RPMI7951 (cell line): Measurements from ENCODE around the gene SMOC1. TPM values are rescaled to one million over a fixed set of nuclear protein-coding genes. Genes with fewer than 3 reads are reported as not detected.

Source experiments
- DNase-seq: peaks from one replicate; pipeline ENCODE4 v3.0.0-alpha.2; 2012; ENCODE audit warnings: low read depth
- total RNA-seq: library from RNA; depleted of rRNA; stranded (reverse); fragments of >200 nt; shearing (Covaris generic); gene quantifications from 2 replicates; pipeline ENCODE4 v1.2.3, GENCODE V29; 2014

Gene SMOC1
- total RNA-seq, 1 experiment from 2014 or later = not detected

DNA sequence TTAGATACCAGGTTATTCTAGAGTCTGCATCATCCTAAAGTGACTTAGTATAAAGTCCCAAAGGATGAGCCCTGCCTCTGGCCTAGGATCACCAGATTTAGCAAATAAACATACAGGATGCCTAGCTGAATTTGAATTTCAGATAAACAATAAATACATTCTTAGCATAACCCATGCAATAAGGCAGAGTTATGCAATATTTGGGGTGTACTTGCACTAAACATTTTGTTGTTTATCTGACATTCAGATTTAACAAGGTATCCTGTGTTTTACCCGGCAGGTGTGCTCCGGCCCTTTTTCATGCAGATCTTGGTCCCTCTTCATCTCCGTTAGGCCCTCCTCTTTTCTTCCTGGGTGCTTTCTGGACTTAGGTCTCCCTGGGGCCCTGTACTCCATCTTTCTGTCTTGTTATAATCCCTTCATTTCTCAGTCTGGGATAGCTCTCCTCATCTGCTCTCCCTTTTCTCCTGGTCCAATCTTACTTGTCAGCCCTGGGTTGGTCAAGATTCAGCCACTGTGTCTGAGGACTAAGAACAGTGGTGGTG lies 18.1 kb upstream of the SMOC1 start:
- DNase-seq = no peak

DNA sequence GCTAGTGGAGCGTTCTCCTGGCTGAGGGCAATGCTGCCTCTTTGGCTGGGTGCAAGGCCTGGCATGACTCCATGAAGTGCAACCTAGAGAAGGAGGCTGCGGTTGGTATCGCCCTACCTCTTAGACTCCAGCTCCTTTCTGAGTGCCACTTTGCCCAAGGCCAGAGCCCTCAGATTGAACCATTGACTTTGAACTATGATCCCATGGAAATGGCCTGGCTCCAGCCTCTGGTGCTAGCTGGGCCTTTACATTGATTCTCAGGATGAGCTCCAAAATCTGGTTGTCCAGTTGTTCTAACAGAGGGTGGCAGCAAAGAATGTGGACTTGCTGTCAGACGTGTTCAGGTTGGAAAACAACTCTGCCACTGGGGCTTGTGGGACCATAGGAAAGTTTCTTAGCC lies 16.1 kb upstream of the SMOC1 start:
- DNase-seq = no peak

DNA sequence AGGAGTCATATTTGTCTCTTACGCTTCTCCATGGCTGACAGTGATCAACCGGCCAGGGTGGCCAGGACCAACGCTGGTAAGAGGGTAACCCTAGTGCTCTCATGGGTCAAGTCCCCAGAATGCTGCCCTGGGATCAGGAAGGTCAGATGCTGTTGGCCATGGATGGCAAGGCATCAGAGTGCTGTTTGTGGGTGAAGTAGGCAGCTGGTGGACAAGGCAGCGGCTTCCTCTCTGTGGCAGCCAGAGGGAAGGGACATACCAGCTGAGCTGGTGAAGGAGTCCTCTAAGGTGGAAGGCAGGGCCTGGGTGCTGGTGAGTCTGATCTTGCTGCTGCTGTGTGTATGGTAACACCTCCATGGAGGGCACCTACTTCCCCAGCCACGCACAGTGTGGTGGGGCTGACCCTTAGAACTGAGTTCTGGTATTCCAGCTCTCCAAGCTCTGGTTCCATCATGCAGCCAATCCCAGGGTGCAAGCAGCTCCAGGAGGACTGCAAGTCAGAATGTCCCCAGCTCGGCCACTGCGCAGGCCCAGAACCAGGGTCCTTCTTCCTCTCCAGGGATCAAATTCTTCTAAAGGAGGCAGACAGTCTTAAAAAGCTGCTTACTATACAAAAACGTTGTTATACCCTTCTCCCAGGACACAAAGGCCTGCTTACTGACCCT lies 13.4 kb upstream of the SMOC1 start:
- DNase-seq = no peak

DNA sequence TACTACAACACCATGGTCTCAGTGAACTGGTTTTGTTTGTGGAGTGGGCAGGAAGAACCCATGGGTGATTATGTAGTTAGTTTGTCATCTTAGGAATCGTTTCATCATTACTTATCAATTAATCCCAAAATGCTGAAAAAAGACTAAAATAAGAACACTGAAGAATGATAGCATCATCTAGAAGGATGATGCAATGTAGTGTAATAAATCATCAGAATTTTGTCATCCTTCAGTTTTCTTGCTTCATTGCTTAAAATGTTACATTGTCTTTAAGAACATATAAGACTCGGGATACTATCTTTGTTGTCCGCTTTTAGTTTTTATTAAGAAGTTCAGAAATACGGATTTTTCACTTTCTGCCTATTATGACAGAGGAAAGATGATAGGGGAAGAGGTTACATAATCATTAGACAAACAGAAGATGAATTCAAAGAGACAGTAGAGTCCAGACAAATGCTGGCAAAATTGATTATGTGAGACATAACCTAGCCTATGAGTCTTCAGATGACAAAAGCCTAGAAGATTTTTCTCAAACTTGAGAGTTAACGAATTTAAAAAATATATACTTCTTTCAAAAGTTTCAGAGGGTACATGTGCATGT lies 10.8 kb upstream of the SMOC1 start:
- no peak for DNase-seq

DNA sequence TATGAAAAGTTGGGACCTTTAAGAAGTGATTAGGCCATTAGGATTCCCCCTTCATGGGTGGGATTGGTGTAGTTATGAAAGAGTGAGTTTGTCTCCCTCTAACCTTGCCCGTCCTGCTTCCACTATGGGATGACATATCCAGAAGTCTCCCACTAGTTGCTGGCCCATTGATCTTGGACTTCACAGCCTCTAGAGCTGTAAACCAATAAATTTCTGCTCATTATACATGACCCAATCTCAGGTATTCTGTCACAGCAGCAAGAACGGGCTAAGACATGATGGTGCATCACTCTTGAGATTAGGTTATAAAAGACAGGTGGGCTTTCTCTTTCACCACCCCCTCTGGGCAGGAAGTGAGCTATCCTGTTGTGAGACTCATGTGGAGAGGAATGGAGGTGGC lies 8.6 kb upstream of the SMOC1 start:
- DNase-seq = no peak

DNA sequence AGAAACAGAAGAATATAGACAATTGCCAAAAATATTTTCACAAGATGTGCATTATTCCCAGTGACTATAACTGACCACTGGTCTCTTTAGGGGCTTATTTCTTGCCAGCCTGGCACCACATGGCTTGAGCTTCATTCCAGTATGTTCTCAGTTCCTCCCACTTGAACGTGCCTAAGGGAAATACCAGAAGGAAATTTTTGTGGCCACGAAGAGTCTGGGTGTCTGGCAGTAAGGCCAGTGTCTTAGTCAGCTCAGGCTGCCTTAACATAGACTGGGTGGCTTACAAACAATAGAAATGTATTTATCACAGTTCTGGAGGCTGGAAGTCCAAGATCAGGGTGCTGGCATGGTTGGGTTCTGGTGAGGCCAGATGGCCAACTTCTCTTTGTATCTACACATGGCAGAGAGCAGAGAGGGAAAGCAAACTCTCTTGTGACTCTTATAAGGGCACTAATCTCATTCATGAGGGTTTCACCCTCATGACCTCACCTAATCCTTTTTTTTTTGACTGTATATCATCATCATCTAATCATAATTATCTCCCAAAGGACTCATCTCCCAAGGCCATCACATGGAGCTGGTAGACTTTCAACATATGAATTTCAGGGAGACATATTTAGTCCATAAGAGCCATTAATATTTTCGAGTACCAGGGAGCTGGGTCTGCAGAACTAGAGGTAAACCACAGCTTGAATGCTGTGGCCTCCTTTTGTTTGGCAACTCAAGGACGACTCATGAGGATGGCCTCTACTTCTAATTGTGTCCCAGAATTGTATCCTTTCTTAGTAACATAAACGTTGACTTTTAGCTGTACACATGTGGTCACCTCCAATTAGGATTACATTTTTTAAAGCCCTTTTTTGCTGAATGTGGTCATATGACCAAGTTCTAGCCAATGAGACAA lies 5.1 kb upstream of the SMOC1 start:
- DNase-seq = peak; percentile 38

DNA sequence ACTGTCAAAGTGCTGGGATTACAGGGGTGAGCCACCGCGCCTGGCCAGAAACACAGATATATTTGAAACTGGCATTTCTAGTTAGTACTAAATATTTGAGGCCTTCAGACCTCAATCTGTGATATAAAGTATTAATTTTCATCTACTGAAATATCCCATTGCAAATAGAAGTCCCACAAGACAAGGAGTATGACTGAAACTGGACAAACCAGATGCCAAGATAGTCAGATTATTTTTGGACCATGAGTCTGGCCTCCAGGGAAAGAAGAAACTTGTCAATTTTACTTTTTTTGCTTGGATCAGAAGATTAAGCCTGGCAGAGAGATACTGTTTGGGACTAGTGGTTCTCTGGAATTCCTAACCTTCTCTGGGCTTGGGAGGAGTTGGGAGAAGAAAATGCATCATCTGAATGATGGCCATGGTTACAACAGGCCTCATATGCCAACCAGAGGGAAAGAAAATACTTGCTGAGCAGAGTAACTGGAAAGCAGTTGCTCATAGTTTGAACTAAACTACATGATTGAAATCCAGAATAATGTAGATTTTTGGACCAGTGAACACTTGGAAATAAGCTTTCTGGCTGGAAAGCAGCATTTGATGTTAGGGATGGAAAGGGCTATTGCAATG lies 2.9 kb upstream of the SMOC1 start:
- no peak for DNase-seq

DNA sequence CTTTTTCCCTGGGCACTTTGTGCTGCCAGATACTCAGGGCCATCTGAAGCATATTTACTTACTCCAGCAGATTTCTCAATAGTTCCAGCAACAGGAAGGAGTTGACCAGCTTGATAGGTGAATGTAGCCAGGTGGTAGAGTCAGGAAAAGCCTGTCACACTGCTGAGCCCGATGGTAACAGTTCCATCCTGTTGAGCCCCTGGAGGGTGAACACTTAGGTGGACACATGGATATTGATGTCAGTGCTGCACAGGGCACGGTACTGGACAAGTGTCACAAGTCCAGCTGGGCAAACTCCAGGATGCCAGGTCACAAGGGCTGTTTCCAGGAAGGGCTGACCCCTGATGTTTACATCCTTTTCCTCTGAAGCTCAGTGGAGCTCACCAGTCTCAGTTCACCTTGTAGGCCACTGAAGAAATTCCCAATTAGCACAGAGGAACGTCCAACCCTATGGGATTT lies 2.3 kb upstream of the SMOC1 start:
- DNase-seq = no peak

DNA sequence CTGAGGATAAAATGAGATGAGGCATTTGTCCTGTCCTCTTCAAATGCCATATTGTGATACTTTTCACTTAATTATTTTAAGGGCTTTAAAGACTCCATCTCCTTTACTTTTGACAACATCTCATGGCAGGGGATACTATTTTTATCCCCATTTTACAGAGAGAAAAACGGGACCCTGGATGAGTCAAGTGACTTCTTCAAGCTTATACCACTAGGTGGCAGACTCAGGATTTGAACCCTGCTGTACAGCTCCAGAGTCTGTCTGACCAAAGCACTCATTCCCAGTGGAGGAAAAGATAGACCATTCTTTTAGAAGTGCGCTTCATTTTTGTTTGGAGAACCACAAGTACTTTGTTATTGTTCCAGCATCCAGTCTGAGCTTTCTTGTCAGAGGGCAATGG lies 1.7 kb upstream of the SMOC1 start:
- peak; percentile 9 for DNase-seq

DNA sequence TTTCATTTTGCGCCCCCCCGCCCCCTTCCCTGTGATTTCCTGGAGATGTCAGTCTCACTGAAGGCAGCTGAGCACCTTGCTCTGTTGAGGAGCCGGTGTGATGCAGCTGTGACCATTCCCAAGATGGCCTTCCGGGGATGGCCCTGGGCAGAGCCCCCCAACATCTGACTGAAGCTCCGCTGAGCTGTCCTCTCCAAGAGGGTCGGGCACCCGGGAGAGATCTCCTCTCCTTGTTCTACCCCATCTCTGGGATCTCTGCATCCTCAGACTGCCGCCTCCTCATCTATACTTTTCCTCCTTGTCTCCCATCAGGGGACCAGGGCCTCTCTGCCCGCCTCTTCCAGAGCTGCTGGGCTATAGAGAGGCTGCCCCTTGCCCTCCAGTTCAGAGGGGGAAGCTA lies 965 bp upstream of the SMOC1 start:
- DNase-seq = no peak

DNA sequence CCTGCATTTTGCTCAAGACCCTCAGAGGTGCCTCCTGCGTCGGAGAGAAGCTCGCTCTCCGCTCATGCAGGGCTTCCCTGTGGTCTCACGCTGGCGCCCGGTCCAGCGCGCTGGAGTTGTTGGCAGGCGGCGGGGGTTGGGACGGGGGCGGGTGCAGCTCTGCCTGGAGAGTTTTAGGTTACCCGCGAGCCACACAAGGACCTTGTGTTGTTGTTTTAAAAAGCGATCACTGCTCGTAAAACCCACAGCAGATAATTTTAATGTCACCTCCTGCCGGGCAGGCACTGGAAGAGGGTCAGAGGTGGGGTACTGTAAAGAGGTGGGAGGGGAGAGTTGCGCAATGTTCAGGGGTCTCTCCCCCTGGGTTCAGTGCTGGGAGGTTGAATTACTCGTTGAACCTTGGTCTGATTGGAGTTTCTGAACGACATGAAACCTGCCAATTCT lies 850 bp downstream of the SMOC1 start:
- DNase-seq = no peak

DNA sequence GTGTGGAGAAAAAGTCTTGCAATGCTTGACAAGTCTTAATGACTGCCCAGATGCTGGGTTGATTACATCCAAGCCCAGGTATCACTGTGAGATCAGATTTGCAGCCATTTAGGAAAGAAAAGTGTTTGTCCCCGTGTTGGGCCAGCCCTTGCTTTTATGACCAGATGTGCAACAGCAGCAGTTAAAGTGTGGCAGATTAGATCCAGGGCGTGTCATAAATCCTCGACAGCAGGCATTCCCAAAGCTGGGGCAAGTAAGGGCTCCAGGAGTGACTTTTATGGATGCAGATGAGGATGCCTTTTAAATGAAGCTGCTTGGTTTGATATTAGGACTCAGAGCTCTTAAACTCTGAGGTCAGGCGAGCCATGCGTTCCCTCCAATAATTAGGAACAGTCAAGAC lies 1.7 kb downstream of the SMOC1 start:
- no peak for DNase-seq

DNA sequence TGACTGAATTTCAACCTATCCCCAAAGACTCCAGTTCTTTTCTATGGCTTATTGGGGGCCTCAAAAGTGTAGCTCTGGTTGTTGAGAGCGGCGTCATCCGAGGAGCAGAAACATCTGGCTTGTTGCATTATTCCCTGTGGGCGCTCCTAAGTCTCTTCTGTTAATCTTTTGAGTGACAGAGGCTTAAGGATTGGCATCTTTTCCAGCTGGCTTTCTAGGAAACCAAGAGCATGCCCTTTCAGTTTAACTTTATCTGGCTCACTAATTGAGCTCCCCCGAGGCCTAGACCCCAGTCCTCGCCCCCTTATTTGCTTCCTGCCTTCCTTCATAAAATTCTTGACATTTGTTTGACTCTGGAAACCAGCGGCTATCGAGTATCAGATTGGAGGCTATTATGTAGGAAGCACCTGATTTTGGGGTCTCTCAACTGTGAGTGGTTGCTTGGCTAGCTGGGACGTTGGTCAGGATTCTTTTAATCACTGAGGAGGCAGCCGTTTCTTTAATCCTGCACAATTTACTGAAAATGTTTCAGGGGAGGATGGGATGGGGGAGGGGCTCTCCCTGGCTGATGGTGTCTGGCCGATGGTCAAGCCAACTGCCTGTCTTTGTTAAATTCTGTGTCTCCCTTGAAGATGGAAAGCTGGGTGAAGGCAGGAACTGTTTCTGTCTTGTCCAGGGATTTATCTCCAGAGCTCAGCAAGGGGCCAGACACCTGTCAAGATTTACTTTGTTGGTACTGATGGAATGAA lies 3.1 kb downstream of the SMOC1 start:
- no peak for DNase-seq

DNA sequence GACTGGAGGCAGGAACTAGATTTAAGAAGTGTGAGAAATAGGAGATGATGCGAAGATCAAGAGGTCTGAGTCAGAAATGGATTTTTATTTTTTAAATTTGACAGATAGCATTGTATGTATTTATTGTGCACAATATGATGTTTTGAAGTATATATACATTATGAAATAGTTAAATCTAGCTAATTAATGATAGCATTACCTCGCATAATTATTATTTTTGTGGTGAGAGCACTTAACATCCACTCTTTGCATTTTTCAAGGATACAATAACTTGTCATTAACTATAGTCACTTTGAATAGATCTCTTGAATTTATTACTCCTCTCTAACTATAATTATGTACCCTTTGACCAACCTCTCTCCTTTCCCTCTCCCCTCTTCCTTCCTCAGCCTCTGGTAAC lies 3.7 kb downstream of the SMOC1 start:
- DNase-seq = no peak

DNA sequence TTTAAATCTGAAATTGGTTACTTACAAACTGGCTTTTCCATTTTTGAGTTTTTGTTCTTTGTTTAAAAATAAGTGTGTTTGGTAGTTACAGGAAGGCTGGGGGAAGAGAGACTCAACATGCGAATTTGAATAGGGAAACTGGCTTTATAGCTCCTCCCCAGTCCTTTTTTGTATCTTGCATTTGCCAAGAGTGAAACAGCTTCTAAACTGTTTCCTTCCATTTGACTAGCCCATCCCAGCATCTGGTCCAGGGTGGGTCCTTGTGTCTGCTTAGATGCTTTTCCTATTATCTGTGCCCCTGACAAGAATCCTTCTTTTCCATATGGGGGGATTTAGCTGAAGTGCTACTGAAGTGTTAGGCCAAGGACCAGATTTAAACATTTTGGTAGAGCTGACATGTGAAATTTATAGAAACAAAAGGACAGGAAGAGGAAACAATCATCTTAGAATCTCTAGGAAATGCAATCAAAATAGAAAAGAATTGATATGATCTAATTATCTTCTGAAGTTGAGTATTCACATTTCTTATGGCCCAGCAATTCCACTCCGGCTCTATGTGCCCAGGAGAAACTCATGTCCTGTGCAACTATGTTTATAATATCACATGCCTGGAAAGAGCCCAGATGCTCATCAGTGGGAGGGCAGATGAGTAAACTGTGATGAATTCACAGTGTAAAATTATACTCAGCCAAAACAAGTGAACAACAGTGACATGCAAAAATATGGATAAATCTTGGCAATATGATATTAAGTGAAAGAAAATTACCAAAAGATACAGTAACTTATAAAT lies 7.4 kb downstream of the SMOC1 start:
- no peak for DNase-seq

DNA sequence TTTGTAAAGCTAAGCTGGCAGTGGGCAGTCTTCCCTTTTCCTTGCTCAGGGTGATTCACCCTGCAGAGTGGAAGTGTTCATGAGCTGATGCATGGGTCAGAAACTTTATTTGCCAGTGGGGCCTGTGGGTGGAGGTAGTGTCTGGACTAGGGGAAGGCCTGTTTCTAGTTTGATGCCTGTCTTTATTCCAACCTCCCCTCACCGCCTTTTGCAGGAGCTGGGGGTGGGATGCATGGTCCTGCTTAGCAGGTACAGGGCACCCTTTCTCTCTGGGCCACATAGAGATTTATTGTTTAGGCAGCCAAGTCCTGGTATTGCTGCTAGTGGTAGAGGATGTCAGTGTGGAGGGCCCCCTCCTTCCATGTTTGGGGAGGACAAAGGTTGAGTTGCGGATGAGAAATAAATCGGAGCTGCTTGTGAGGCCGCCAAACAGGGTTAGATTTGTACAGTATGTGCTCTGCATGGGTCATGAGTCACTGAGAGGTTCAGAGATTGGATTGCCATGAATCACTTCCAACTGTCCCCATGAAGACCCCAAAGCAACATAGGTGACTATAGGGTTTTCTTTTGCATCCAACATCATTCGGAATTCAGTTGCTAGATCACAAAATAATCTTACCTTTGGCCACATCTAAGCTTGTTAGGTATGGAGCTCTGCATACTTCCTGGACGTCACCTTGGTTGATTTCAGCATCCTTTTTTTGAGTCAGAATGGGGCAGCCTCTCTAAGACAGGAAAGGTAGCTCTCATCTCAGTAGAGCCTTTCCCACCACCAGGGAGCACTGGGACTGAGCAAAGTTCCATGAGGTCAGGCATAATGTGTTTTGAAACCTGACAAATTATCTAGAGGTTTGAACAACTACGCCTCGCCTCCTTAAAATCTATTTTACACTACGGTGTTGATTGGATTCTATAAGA lies 8.8 kb downstream of the SMOC1 start:
- DNase-seq = no peak

DNA sequence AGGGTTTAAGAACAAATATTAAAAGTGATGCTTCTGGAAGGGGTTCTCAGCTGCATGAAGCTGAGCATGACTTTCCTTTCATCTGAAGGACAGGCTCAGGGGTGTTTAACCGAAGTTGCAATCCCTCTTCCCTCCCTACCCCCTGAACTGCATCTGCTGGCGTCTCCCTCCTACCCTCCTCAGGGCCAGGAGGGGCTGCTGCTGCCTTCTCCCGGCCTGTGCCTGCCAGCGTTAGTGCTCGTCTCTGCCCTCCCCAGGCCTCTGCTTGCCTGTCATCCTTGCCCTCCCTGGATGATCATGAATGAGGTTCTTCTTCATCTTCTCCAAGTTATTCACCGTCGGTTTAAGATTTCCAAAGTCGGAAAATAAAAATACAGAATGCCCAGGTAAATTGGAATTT lies 12.2 kb downstream of the SMOC1 start:
- no peak for DNase-seq

DNA sequence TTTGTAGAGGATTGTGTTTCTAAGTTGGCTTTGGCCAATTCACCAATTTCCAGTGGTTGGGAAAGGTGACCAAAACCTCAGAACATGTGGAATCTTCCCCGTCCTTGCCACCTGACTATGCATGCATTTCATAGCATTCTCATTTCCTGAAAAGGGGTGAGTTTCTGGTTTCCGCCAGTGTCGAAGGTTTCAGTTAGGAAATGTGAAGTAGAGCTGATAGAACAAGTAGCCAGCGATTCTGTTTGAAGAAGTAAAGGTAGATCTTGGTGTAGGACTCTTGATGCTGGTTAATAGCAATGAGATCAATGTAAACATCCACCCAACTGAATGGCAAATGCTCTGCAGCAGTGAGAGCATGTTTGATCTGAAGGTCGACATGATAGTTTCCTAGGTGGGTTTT lies 15.9 kb downstream of the SMOC1 start:
- no peak for DNase-seq

DNA sequence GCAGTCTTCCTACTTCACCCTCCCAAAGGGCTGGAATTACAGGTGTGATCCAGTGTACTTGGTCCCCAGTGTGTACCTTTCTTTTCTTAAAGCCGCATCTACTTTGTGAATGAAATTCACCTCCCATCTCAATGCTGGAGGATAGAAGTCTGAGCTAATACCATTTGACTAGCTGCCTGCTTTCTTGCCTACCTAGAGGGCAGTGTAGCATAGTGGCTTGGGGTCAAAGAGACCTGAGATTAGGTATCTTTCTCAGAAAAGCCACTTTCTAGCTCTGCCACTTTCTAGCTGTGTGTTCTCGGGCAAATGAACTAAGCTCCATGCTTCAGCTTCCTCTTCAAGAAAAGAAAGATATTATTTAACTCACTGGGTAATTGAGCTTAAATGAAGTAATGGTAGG lies 16.9 kb downstream of the SMOC1 start:
- DNase-seq = no peak
